ENCODE measurements around the gene SMIM28. TPM values are rescaled to one million over a fixed set of nuclear protein-coding genes. Genes with fewer than 3 reads are reported as not detected.

Gene SMIM28
- total and polyA plus RNA-seq, 2 donors (not counting 3 experiments of a cell fraction or from before 2014, with no cell fraction given) = not detected

DNA sequence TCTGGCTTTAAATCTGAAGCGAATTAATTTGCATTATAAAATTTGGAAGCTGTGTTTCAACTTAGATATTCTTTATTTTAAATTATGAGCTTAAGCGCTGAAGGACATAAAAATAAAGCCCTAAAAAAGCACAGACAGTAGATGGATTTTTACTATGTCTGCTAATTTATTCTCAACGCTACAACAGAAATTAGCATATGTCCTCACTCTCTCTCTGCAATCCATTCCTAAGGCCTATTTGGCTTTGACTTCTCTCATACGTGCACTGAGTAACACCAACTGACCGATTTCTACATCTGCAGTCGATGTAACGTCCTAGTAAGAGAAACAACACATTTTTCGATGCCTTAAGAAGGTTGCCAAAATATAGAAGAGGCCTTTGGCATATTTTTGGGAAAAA, 50.0 kb downstream of the SMIM28 start:
- no TSS peak for BruUV-seq (replicated peaks)
- Histone ChIP-seq H3K9me1 (replicated peaks; ENCODE audit: control insufficient read depth, extremely low read depth, insufficient read depth, low read length) (no peaks in the 10 kb centered on the region), H3K36me3 (ENCODE audit: control insufficient read depth in 2 of 2, extremely low read depth in 1 of 2, insufficient read depth in 2 of 2, low read length in 2 of 2) (peaks cover 13 to 26% of the 10 kb centered on the region in 2 experiments), H3K27me3 (ENCODE audit: control insufficient read depth in 2 of 2, insufficient read depth in 2 of 2, low read length in 2 of 2) (no peaks in the 10 kb centered on the region), H3K9me3 (replicated peaks; ENCODE audit: control insufficient read depth, insufficient read depth, low read length) (no peaks in the 10 kb centered on the region), H2AFZ (ENCODE audit: low read depth, low read length) (no peak overlapping the region), H4K20me1 (replicated peaks; ENCODE audit: control insufficient read depth, extremely low read depth, insufficient read depth, low read length) (no peaks in the 10 kb centered on the region), H3K4me3 (replicated peaks in 1 of 3; ENCODE audit: insufficient read depth in 1 of 3, low read depth in 1 of 3, low read length in 3 of 3) (no peak overlapping the region), H3K9ac (replicated peaks; ENCODE audit: extremely low read depth, insufficient read depth, low read length) (no peak overlapping the region), H3K79me2 (ENCODE audit: control insufficient read depth, insufficient read depth, low read length) (no peaks in the 10 kb centered on the region), H3K4me1 (ENCODE audit: control insufficient read depth, extremely low read depth, insufficient read depth, low read length) (peaks cover 8% of the 10 kb centered on the region), H3K4me2 (ENCODE audit: insufficient read depth, low read length) (no peak overlapping the region), H3K27ac (ENCODE audit: insufficient read depth, low read depth, low read length) (no peak overlapping the region)
- intact Hi-C loops (cut with micrococcal nuclease) (loop anchor here (10.0 kb wide), 1 partner anchor 267 kb away; no protein-coding TSS in a partner anchor), dilution Hi-C loops (cut with MboI; ENCODE audit: extremely low pct_ligation_motif_present, low sequenced_read_pairs) (no loop called here)
- FAIRE-seq (no peak), DNase-seq (ENCODE audit: low read depth, low spot score) (no peak)
- POLR2A ChIA-PET = no interaction called here
- TF ChIP-seq POLR2A (IDR thresholded peaks at IDR 0.05; ENCODE audit: low read depth, low read length) (no peak), EZH2 (IDR thresholded peaks at IDR 0.05; ENCODE audit: borderline replicate concordance, low read depth, low read length, severe bottlenecking) (no peak)
- TF ChIP-seq, protein P1, sequence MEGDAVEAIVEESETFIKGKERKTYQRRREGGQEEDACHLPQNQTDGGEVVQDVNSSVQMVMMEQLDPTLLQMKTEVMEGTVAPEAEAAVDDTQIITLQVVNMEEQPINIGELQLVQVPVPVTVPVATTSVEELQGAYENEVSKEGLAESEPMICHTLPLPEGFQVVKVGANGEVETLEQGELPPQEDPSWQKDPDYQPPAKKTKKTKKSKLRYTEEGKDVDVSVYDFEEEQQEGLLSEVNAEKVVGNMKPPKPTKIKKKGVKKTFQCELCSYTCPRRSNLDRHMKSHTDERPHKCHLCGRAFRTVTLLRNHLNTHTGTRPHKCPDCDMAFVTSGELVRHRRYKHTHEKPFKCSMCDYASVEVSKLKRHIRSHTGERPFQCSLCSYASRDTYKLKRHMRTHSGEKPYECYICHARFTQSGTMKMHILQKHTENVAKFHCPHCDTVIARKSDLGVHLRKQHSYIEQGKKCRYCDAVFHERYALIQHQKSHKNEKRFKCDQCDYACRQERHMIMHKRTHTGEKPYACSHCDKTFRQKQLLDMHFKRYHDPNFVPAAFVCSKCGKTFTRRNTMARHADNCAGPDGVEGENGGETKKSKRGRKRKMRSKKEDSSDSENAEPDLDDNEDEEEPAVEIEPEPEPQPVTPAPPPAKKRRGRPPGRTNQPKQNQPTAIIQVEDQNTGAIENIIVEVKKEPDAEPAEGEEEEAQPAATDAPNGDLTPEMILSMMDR (IDR thresholded peaks at IDR 0.05; ENCODE audit: extremely low read depth in 1 of 2, insufficient read depth in 1 of 2, low read depth in 1 of 2, low read length in 2 of 2) = no peak
- TF ChIP-seq, protein P2, sequence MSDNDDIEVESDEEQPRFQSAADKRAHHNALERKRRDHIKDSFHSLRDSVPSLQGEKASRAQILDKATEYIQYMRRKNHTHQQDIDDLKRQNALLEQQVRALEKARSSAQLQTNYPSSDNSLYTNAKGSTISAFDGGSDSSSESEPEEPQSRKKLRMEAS (IDR thresholded peaks at IDR 0.05; ENCODE audit: insufficient read depth, insufficient read length) = no peak
- CTCF ChIA-PET = interaction anchor here (0.7 to 1.9 kb wide), 8 partner anchors 82 to 339 kb away, joined by 3 to 8 read pairs (median 4); no protein-coding TSS in a partner anchor
